Cardiac fibroblast (primary cell): Measurements from ENCODE around the gene NUP42.

ENCODE experiments used
- DNase-seq, 2 donors: peaks; one replicate each; pipeline versions ENCODE4 v3.0.0 to v3.0.0-alpha.2; 2010; ENCODE audit warnings: low read depth in 2 of 2
- H3K4me3 ChIP-seq, 2 donors: replicated peaks in 1 of 2; 1 replicate in 1 of 2; 2 replicates in 1 of 2; pipeline ENCODE4 v1.5.1; 2011; ENCODE audit warnings: low read depth in 2 of 2, low read length in 2 of 2, mild to moderate bottlenecking in 2 of 2, moderate library complexity in 1 of 2
- TF ChIP-seq, protein P1 (sequence below): IDR thresholded peaks from one replicate; pipeline ENCODE4 v1.5.1; 2011; ENCODE audit warnings: low read depth, mild to moderate bottlenecking, low read length, inconsistent platforms

The NUP42 gene

DNA sequence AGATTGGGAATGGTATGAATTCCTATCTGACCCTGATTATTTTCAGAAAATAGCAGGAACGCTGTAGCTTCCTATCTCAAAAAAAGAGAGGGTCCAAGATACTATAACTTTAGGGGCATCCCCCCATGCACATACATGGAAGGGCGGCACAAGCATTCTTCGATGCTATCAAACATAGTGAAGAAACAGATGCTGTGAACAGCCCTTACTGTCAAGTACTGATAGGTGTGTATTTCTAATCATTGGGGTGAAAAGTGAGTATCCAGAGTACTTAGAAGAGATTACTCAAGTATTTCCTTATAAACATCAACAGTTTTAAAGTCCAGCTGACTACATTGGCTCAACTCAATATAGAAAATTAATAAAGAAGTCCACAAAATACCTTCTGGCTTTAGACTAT, 17.0 kb upstream of the NUP42 start:
- TF ChIP-seq, protein P1, sequence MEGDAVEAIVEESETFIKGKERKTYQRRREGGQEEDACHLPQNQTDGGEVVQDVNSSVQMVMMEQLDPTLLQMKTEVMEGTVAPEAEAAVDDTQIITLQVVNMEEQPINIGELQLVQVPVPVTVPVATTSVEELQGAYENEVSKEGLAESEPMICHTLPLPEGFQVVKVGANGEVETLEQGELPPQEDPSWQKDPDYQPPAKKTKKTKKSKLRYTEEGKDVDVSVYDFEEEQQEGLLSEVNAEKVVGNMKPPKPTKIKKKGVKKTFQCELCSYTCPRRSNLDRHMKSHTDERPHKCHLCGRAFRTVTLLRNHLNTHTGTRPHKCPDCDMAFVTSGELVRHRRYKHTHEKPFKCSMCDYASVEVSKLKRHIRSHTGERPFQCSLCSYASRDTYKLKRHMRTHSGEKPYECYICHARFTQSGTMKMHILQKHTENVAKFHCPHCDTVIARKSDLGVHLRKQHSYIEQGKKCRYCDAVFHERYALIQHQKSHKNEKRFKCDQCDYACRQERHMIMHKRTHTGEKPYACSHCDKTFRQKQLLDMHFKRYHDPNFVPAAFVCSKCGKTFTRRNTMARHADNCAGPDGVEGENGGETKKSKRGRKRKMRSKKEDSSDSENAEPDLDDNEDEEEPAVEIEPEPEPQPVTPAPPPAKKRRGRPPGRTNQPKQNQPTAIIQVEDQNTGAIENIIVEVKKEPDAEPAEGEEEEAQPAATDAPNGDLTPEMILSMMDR: no peak
- no peak overlapping the region for H3K4me3 ChIP-seq
- DNase-seq: no peak

DNA sequence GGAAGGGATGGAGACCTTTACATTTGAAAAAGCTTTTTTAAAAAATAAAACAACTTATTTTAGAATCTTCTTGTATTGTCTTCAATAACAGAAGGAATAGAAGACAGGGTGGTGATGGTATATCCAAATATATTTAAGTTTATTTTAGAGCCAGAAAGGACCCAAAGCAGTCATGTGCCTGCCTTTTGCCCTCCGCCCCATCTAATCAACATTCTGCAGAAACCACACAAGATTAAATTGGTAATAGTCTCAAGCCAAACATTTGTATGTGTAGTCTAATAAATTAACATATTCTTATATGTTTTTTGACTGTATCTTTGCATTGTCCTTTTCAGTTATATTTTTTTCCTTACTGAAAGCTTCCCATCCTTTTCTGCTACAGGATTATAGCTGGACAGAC, 16.5 kb upstream of the NUP42 start:
- TF ChIP-seq, protein P1: no peak
- no peak for DNase-seq
- H3K4me3 ChIP-seq: no peak overlapping the region

DNA sequence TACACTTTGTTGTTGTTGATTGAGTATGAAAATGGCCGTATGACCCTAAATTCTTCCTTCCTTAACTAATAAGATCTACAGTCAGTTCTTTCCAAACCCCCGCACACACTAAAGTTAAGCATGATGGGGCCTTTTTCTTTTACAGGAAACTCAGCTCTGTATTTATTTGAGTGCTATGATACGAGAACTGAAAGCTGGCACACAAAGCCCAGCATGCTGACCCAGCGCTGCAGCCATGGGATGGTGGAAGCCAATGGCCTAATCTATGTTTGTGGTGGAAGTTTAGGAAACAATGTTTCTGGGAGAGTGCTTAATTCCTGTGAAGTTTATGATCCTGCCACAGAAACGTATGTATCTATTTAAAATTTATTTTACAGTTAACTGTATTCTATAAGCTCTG, 14.2 kb upstream of the NUP42 start:
- DNase-seq: no peak
- no peak overlapping the region for H3K4me3 ChIP-seq
- TF ChIP-seq, protein P1: no peak

DNA sequence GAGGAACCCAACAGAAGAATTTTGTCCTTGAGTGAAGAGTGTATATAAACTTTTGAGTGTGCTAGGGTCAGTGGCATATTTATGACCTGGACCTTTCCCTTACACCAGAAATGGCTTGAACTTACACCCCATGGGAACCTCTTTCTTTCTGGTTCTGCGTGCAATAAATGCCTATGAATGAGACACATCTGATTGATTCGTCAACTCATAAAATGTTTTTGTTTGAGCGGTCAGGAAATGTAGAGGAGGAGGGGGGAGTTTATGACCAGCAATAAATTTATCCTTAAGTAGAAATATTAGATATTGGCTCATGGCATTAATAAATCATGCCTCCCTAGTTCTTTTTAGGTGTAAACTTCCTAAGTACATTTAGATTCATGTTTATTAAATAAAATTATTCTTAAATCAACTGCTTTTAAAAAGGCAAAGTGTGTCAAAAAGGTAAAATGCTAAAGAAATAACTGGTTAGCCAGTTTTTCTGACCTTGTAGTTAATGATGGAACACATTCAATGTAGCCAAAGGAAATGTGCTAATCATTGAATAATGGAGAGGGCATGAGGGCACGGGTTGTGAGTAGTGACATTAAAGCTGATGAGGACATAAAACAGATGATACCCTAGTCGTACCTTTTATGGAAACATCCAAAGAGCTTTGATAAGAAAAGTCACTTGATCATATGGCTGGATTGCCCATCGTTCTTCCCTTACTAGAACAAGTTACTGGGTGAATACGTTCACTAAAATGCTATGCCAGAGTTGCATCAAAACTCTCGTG, 13.6 kb upstream of the NUP42 start:
- DNase-seq: no peak
- H3K4me3 ChIP-seq: no peak overlapping the region
- TF ChIP-seq, protein P1: no peak

DNA sequence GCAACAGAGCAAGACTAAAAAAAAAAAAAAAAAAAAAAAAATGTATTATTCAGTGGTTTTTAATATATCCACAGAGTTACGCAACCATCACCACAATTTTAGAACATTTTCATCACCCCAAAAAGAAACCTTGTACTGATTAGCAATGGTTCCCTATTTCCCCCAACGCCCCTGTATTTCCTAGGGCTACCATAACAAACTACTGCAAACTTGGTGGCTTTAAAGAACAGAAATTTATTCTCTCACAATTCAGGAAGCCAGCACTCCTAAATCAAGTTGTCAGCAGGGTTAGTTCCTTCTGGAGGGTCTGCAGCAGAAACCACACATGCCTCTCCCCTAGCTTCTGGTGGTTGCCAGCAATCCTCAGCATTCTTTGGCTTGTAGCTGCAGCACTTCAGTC, 5.9 kb upstream of the NUP42 start:
- H3K4me3 ChIP-seq: no peak overlapping the region
- DNase-seq: no peak
- TF ChIP-seq, protein P1: no peak

DNA sequence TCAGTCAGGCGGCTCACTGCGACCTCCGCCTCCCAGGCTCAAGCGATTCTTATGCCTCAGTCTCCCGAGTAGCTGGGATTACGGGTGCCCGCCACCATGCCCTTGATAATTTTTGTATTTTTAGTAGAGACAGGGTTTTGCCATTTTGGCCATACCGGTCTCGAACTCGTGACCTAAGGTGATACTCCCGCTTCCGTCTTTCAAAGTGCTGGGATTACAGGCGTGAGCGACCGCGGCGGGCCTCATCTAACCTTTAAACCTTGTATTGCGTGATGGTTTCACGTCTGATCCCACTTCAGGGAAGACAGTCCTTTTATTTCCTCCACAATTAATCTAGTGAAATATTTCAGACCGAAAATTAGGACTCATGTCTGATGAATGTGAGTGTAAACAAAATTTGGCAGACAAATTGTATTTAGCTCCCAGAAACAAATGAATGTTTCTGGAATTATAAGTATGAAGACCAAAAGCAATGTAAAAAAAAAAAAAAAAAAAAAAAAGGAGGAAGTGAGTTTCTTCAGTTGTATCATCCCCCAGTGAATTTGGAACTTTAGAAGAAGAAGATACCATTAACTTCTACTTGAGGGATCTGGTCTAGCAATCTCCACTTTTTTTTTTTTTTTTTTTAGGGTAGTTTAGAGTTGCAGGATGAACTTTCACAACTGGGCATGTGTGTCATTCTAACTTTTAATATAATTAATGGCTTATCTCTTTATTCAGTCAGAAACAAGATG, 1.6 kb downstream of the NUP42 start:
- DNase-seq: no peak
- H3K4me3 ChIP-seq: peak overlapping the region in 1 of 2 donors; percentile 86
- TF ChIP-seq, protein P1: no peak
